WTC11 (cell line): ENCODE measurements around the gene FHAD1. TPM values are rescaled to one million over a fixed set of nuclear protein-coding genes. Genes with fewer than 3 reads are reported as not detected.

Experiments used
- ATAC-seq: fragments of 200-7000 bp; cut with Tn5 transposase; 2 replicates; pipeline ENCODE4 v1.10.0; 2021; ENCODE audit warnings: mild to moderate bottlenecking, moderate library complexity
- CTCF ChIA-PET: fragments of 300-600 bp; sonication (Branson Sonifier 250); formaldehyde crosslinking; loops from one replicate; lab custom pipeline; 2021; ENCODE audit warnings: antibody characterized with exemption; lab: Charles Lee
- POLR2A ChIA-PET: fragments of 350-600 bp; sonication (Branson Sonifier 250); formaldehyde crosslinking; loops from one replicate; lab custom pipeline; 2021; ENCODE audit warnings: antibody characterized with exemption; lab: Charles Lee
- DNase-seq: peaks from one replicate; pipeline ENCODE4 v3.0.0; 2021; ENCODE audit warnings: low spot score
- H3K27ac Mint-ChIP-seq: 2 replicates; pipeline ENCODE4 v1.8.0; 2021; ENCODE audit warnings: mixed read lengths
- H3K27me3 Mint-ChIP-seq: 2 replicates; pipeline ENCODE4 v1.8.0; 2021; ENCODE audit warnings: low read depth, mild to moderate bottlenecking, moderate library complexity, mixed read lengths
- H3K36me3 Mint-ChIP-seq: 2 replicates; pipeline ENCODE4 v1.8.0; 2021; ENCODE audit warnings: mixed read lengths
- H3K4me1 Mint-ChIP-seq: 2 replicates; pipeline ENCODE4 v1.8.0; 2022; ENCODE audit warnings: mixed read lengths
- H3K4me3 Mint-ChIP-seq: 2 replicates; pipeline ENCODE4 v1.8.0; 2021; ENCODE audit warnings: mild to moderate bottlenecking, moderate library complexity, mixed read lengths
- H3K9me3 Mint-ChIP-seq: 2 replicates; pipeline ENCODE4 v1.8.0; 2021; ENCODE audit warnings: mixed read lengths
- ATF1 ChIP-seq: sonication (generic); formaldehyde crosslinking; IDR thresholded peaks from 2 replicates; pipeline ENCODE4 v1.8.1; 2023; ENCODE audit warnings: mild to moderate bottlenecking, moderate library complexity, missing genetic modification reagents
- ATF2 ChIP-seq: sonication (generic); formaldehyde crosslinking; IDR thresholded peaks from 2 replicates; pipeline ENCODE4 v1.8.1; 2022; ENCODE audit warnings: low read depth, missing genetic modification reagents, borderline replicate concordance
- CBFB ChIP-seq: sonication (generic); formaldehyde crosslinking; IDR thresholded peaks from 2 replicates; pipeline ENCODE4 v1.8.1; 2022; ENCODE audit warnings: mild to moderate bottlenecking, low read depth, missing genetic modification reagents
- CDX4 ChIP-seq: fragments of 250-450 bp; sonication (Bioruptor Pico); IDR thresholded peaks from 2 replicates; pipeline ENCODE4 v1.9.0; 2021; ENCODE audit warnings: moderate library complexity, mild to moderate bottlenecking, inconsistent platforms, borderline replicate concordance
- CTCF ChIP-seq: fragments of 200-600 bp; IDR thresholded peaks from 2 replicates; pipeline ENCODE4 v1.8.0; 2022; ENCODE audit warnings: antibody characterized with exemption
- E2F1 ChIP-seq: sonication (generic); formaldehyde crosslinking; IDR thresholded peaks from 2 replicates; pipeline ENCODE4 v1.8.0; 2022; ENCODE audit warnings: mild to moderate bottlenecking, missing genetic modification reagents
- GABPB1 ChIP-seq: sonication (generic); formaldehyde crosslinking; IDR thresholded peaks from 2 replicates; pipeline ENCODE4 v1.8.1; 2023; ENCODE audit warnings: mild to moderate bottlenecking, missing genetic modification reagents
- GRHL2 ChIP-seq: fragments of 250-450 bp; sonication (Bioruptor Pico); IDR thresholded peaks from 2 replicates; pipeline ENCODE4 v1.8.0; 2022; ENCODE audit warnings: mild to moderate bottlenecking, moderate library complexity; ENCODE audit not compliant: insufficient replicate concordance, severe bottlenecking
- HMGA2 ChIP-seq: fragments of 250-450 bp; sonication (Bioruptor Pico); IDR thresholded peaks from 2 replicates; pipeline ENCODE4 v1.4.0; 2021; ENCODE audit warnings: mild to moderate bottlenecking, moderate library complexity
- JAZF1 ChIP-seq: fragments of 250-450 bp; sonication (Bioruptor Pico); IDR thresholded peaks from 2 replicates; pipeline ENCODE4 v1.9.0; 2021; ENCODE audit warnings: moderate library complexity, mild to moderate bottlenecking, inconsistent platforms
- KAT7 ChIP-seq: sonication (generic); formaldehyde crosslinking; IDR thresholded peaks from 2 replicates; pipeline ENCODE4 v1.8.1; 2023; ENCODE audit warnings: missing genetic modification reagents, mild to moderate bottlenecking, borderline replicate concordance
- MXD4 ChIP-seq: fragments of 250-450 bp; sonication (Bioruptor Pico); IDR thresholded peaks from 2 replicates; pipeline ENCODE4 v1.8.0; 2021; ENCODE audit warnings: mild to moderate bottlenecking, moderate library complexity, borderline replicate concordance
- PREB ChIP-seq: sonication (generic); formaldehyde crosslinking; IDR thresholded peaks from 2 replicates; pipeline ENCODE4 v1.8.1; 2022; ENCODE audit warnings: mild to moderate bottlenecking, missing genetic modification reagents, moderate library complexity, borderline replicate concordance
- PRRX2 ChIP-seq: fragments of 250-450 bp; sonication (Bioruptor Pico); IDR thresholded peaks from 2 replicates; pipeline ENCODE4 v1.8.0; 2021; ENCODE audit warnings: mild to moderate bottlenecking
- TCF7 ChIP-seq: sonication (generic); formaldehyde crosslinking; IDR thresholded peaks from 2 replicates; pipeline ENCODE4 v1.8.0; 2022; ENCODE audit warnings: mild to moderate bottlenecking, low read depth, missing genetic modification reagents, moderate library complexity
- USF1 ChIP-seq: sonication (generic); formaldehyde crosslinking; IDR thresholded peaks from 2 replicates; pipeline ENCODE4 v1.8.0; 2022; ENCODE audit warnings: mild to moderate bottlenecking, missing genetic modification reagents
- ZBTB43 ChIP-seq: sonication (generic); formaldehyde crosslinking; IDR thresholded peaks from 2 replicates; pipeline ENCODE4 v1.8.1; 2023; ENCODE audit warnings: mild to moderate bottlenecking, missing genetic modification reagents
- ZNF219 ChIP-seq: sonication (generic); formaldehyde crosslinking; IDR thresholded peaks from 2 replicates; pipeline ENCODE4 v1.8.0; 2023; ENCODE audit warnings: missing genetic modification reagents, mild to moderate bottlenecking, borderline replicate concordance
- ZNF263 ChIP-seq: sonication (generic); formaldehyde crosslinking; IDR thresholded peaks from 2 replicates; pipeline ENCODE4 v1.8.1; 2022; ENCODE audit warnings: low read depth, mild to moderate bottlenecking, moderate library complexity, missing genetic modification reagents
- ZNF423 ChIP-seq: fragments of 250-450 bp; sonication (Bioruptor Pico); IDR thresholded peaks from 2 replicates; pipeline ENCODE4 v2.1.2; 2022; ENCODE audit warnings: mild to moderate bottlenecking, moderate library complexity
- total RNA-seq: library from RNA; stranded (reverse); gene quantifications from 3 replicates; pipeline ENCODE4 v1.2.3, GENCODE V29; 2021
- TF ChIP-seq, protein P1 (sequence below): sonication (generic); formaldehyde crosslinking; IDR thresholded peaks from 2 replicates; pipeline ENCODE4 v1.8.0; 2022; ENCODE audit warnings: mild to moderate bottlenecking, missing genetic modification reagents
- TF ChIP-seq, protein P2 (sequence below): sonication (generic); formaldehyde crosslinking; IDR thresholded peaks from 2 replicates; pipeline ENCODE4 v1.8.1; 2022; ENCODE audit warnings: low read depth, mild to moderate bottlenecking, moderate library complexity, missing genetic modification reagents, borderline replicate concordance

Gene FHAD1
- total RNA-seq, 1 experiment from 2014 or later = 3.0 TPM

- ChIA-PET POLR2A (no interaction called here), CTCF (no interaction called here)
- H3K4me1 Mint-ChIP-seq = no peaks in the 10 kb centered on the region
- DNase-seq (no peak), ATAC-seq (no peak)
- peaks cover 17% of the 10 kb centered on the region for H3K36me3 Mint-ChIP-seq
- H3K27me3 Mint-ChIP-seq = peaks cover 6% of the 10 kb centered on the region
- TF ChIP-seq ZNF263 (no peak), USF1 (CRISPR knock-in tag) (no peak), ZNF423 (no peak), PREB (CRISPR knock-in tag) (no peak)
- TF ChIP-seq, protein P1, sequence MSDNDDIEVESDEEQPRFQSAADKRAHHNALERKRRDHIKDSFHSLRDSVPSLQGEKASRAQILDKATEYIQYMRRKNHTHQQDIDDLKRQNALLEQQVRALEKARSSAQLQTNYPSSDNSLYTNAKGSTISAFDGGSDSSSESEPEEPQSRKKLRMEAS (CRISPR knock-in tag) = no peak
- H3K27ac Mint-ChIP-seq = no peak overlapping the region
- H3K9me3 Mint-ChIP-seq = peaks cover 16% of the 10 kb centered on the region
- no peak overlapping the region for H3K4me3 Mint-ChIP-seq
Measured at GRCh38 chr1:15310544-15310943, 63.5 kb downstream of the FHAD1 start.

- H3K36me3 Mint-ChIP-seq = 0 out of 2 replicates have a peak, but pooled peaks cover 11% of the 10 kb centered on the region
- DNase-seq (no peak), ATAC-seq (no peak)
- ChIA-PET POLR2A (no interaction called here), CTCF (interaction anchor here (0.9 kb wide), 1 partner anchor 12 kb away, joined by 4 read pairs; no protein-coding TSS in a partner anchor)
- H3K27ac Mint-ChIP-seq = no peak overlapping the region
- TF ChIP-seq PRRX2 (no peak), ZNF263 (no peak), CDX4 (no peak), GRHL2 (CRISPR knock-in tag) (no peak), ATF1 (no peak), TCF7 (CRISPR knock-in tag) (no peak), JAZF1 (CRISPR knock-in tag) (no peak), CBFB (no peak), ATF2 (CRISPR knock-in tag) (no peak), ZNF219 (CRISPR knock-in tag) (no peak), ZBTB43 (CRISPR knock-in tag) (no peak)
- H3K4me1 Mint-ChIP-seq = peaks cover 3% of the 10 kb centered on the region
- H3K4me3 Mint-ChIP-seq = no peak overlapping the region
- H3K9me3 Mint-ChIP-seq = peaks cover 10% of the 10 kb centered on the region
- H3K27me3 Mint-ChIP-seq = no peaks in the 10 kb centered on the region; the same call in none of the 2 replicates
Measured at GRCh38 chr1:15311122-15311822, 64.2 kb downstream of the FHAD1 start.

- Mint-ChIP-seq H3K4me1 (peaks cover 9% of the 10 kb centered on the region), H3K9me3 (peaks cover 10% of the 10 kb centered on the region), H3K27me3 (no peaks in the 10 kb centered on the region; the same call in none of the 2 replicates), H3K27ac (no peak overlapping the region), H3K4me3 (no peak overlapping the region), H3K36me3 (0 out of 2 replicates have a peak, but pooled peaks cover 11% of the 10 kb centered on the region)
- DNase-seq (no peak), ATAC-seq (no peak)
- ChIA-PET CTCF (interaction anchor here (0.9 to 2.4 kb wide), 3 partner anchors 12 to 119 kb away, joined by 4 to 13 read pairs (median 6); no protein-coding TSS in a partner anchor), POLR2A (no interaction called here)
- TF ChIP-seq HMGA2 (CRISPR knock-in tag) (no peak), E2F1 (CRISPR knock-in tag) (no peak), CTCF (no peak), MXD4 (no peak), GABPB1 (CRISPR knock-in tag) (no peak), KAT7 (no peak)
- TF ChIP-seq, protein P2, sequence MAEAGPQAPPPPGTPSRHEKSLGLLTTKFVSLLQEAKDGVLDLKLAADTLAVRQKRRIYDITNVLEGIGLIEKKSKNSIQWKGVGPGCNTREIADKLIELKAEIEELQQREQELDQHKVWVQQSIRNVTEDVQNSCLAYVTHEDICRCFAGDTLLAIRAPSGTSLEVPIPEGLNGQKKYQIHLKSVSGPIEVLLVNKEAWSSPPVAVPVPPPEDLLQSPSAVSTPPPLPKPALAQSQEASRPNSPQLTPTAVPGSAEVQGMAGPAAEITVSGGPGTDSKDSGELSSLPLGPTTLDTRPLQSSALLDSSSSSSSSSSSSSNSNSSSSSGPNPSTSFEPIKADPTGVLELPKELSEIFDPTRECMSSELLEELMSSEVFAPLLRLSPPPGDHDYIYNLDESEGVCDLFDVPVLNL (CRISPR knock-in tag) = no peak
Measured at GRCh38 chr1:15311880-15312279, 64.9 kb downstream of the FHAD1 start.
